ENCODE data around the gene TXNDC15. TPM values are rescaled to one million over a fixed set of nuclear protein-coding genes. Genes with fewer than 3 reads are reported as not detected.
"Not testable (repeated sequence)": the region's sequence is repeated elsewhere in the genome, so short reads cannot be mapped to it uniquely, and the experiment has no call there.

The TXNDC15 gene
- total RNA-seq, 3 donors from 2014 or later (not counting 1 experiment from before 2014, with no cell fraction given), result 36.6 to 48.3 (median 47.8) TPM

GRCh38 chr5:134845852-134846640 lies 28.1 kb upstream of the TXNDC15 start, which contains the start of gene C5orf24:
C5orf24 (plus strand) TSS chr5:134845968; CDS start chr5:134854901, 8,933 bp downstream.
- no peaks in the 10 kb centered on the region for H3K27me3 Mint-ChIP-seq (ENCODE audit: low read depth in 2 of 2)
- intact Hi-C loops (cut with micrococcal nuclease), result loop anchor here (1.0 kb wide), 3 partner anchors 28 to 108 kb away; partner anchors contain the start of genes CAMLG, PCBD2 and TXNDC15
- peak within 1 kb of the TSS; percentile 94 to 99 for H3K27ac Mint-ChIP-seq
- Histone ChIP-seq H3K4me1 (ENCODE audit: control insufficient read depth, insufficient read depth, low read length) (peaks cover 24% of the 10 kb centered on the region), H3K4me3 (ENCODE audit: low read length) (peak within 1 kb of the TSS; percentile 87), H3K27me3 (ENCODE audit: control insufficient read depth, insufficient read depth, low read length) (no peaks in the 10 kb centered on the region), H3K27ac (ENCODE audit: low read length) (peak within 1 kb of the TSS; percentile 97), H3K9me3 (ENCODE audit: control insufficient read depth, insufficient read depth, low read length) (no peaks in the 10 kb centered on the region), H3K36me3 (ENCODE audit: control insufficient read depth, insufficient read depth, low read length) (peaks cover 3% of the 10 kb centered on the region)
- H3K36me3 Mint-ChIP-seq, result no peaks in the 10 kb centered on the region
- no peaks in the 10 kb centered on the region for H3K9me3 Mint-ChIP-seq
- DNase-seq, result peak; percentile 86 to 98
- under 1% methylated on average over 84 of the region's 84 CpGs for WGBS (ENCODE audit: insufficient coverage)
- H3K4me1 Mint-ChIP-seq, result peaks cover 21 to 27% of the 10 kb centered on the region in 2 donors
- peak; percentile 91 to 98 (median 91) for ATAC-seq
- peak within 1 kb of the TSS; percentile 96 for H3K4me3 Mint-ChIP-seq
- TF ChIP-seq CTCF (IDR thresholded peaks at IDR 0.05), result no peak

GRCh38 chr5:134846641-134846960 lies 27.6 kb upstream of the TXNDC15 start:
- Mint-ChIP-seq H3K27ac (peak overlapping the region; percentile 94 to 99), H3K36me3 (no peaks in the 10 kb centered on the region), H3K27me3 (ENCODE audit: low read depth in 2 of 2) (no peaks in the 10 kb centered on the region), H3K9me3 (no peaks in the 10 kb centered on the region), H3K4me1 (peaks cover 27% of the 10 kb centered on the region in 2 donors), H3K4me3 (peak overlapping the region; percentile 96)
- TF ChIP-seq CTCF (IDR thresholded peaks at IDR 0.05), result no peak
- ATAC-seq, result no peak
- intact Hi-C loops (cut with micrococcal nuclease), result no loop called here
- peak overlapping the region; percentile 97 for H3K27ac ChIP-seq (ENCODE audit: low read length)
- H3K27me3 ChIP-seq (ENCODE audit: control insufficient read depth, insufficient read depth, low read length), result no peaks in the 10 kb centered on the region
- H3K4me3 ChIP-seq (ENCODE audit: low read length), result peak overlapping the region; percentile 87
- DNase-seq, result no peak
- peaks cover 3% of the 10 kb centered on the region for H3K36me3 ChIP-seq (ENCODE audit: control insufficient read depth, insufficient read depth, low read length)
- H3K9me3 ChIP-seq (ENCODE audit: control insufficient read depth, insufficient read depth, low read length), result no peaks in the 10 kb centered on the region
- under 1% methylated on average over 10 of the region's 11 CpGs for WGBS (ENCODE audit: insufficient coverage)
- peaks cover 28% of the 10 kb centered on the region for H3K4me1 ChIP-seq (ENCODE audit: control insufficient read depth, insufficient read depth, low read length)

GRCh38 chr5:134849434-134849933 lies 24.7 kb upstream of the TXNDC15 start:
- H3K36me3 Mint-ChIP-seq; H3K9me3 ChIP-seq (ENCODE audit: control insufficient read depth, insufficient read depth, low read length); H3K36me3 ChIP-seq (ENCODE audit: control insufficient read depth, insufficient read depth, low read length); H3K4me3 ChIP-seq (ENCODE audit: low read length); H3K9me3 Mint-ChIP-seq; H3K27me3 ChIP-seq (ENCODE audit: control insufficient read depth, insufficient read depth, low read length); DNase-seq; H3K4me3 Mint-ChIP-seq; ATAC-seq; intact Hi-C loops (cut with micrococcal nuclease); H3K27ac ChIP-seq (ENCODE audit: low read length); H3K27me3 Mint-ChIP-seq (ENCODE audit: low read depth in 2 of 2): not testable (repeated sequence)
- Mint-ChIP-seq H3K4me1 (peaks cover 43% of the 10 kb centered on the region in 2 donors), H3K27ac (peak overlapping the region; percentile 40 to 53)
- peaks cover 39% of the 10 kb centered on the region for H3K4me1 ChIP-seq (ENCODE audit: control insufficient read depth, insufficient read depth, low read length)
- WGBS (ENCODE audit: insufficient coverage), result 88% methylated on average over 5 of the region's 7 CpGs

GRCh38 chr5:134851307-134851923 lies 22.8 kb upstream of the TXNDC15 start:
- Histone ChIP-seq H3K4me1 (ENCODE audit: control insufficient read depth, insufficient read depth, low read length) (peaks cover 38% of the 10 kb centered on the region), H3K4me3 (ENCODE audit: low read length) (no peak overlapping the region), H3K27me3 (ENCODE audit: control insufficient read depth, insufficient read depth, low read length) (no peaks in the 10 kb centered on the region), H3K36me3 (ENCODE audit: control insufficient read depth, insufficient read depth, low read length) (peaks cover 19% of the 10 kb centered on the region), H3K27ac (ENCODE audit: low read length) (no peak overlapping the region), H3K9me3 (ENCODE audit: control insufficient read depth, insufficient read depth, low read length) (no peaks in the 10 kb centered on the region)
- Mint-ChIP-seq H3K27ac (peak overlapping the region; percentile 58 to 76), H3K4me3 (peak overlapping the region; percentile 45), H3K4me1 (peaks cover 42 to 45% of the 10 kb centered on the region in 2 donors), H3K27me3 (ENCODE audit: low read depth in 2 of 2) (no peaks in the 10 kb centered on the region), H3K36me3 (no peaks in the 10 kb centered on the region), H3K9me3 (no peaks in the 10 kb centered on the region)
- DNase-seq, result peak in 1 of 2 donors; percentile 22
- intact Hi-C loops (cut with micrococcal nuclease), result no loop called here
- no peak for TF ChIP-seq CTCF (IDR thresholded peaks at IDR 0.05)
- no peak for ATAC-seq
- WGBS (ENCODE audit: insufficient coverage), result no CpG with 5 or more reads among the region's 1 CpG

- Histone ChIP-seq H3K4me1 (ENCODE audit: control insufficient read depth, insufficient read depth, low read length) (peaks cover 17% of the 10 kb centered on the region), H3K36me3 (ENCODE audit: control insufficient read depth, insufficient read depth, low read length) (peaks cover 38% of the 10 kb centered on the region)
- H3K27ac ChIP-seq (ENCODE audit: low read length); H3K9me3 Mint-ChIP-seq; H3K4me3 ChIP-seq (ENCODE audit: low read length); H3K27ac Mint-ChIP-seq; H3K27me3 ChIP-seq (ENCODE audit: control insufficient read depth, insufficient read depth, low read length); H3K4me3 Mint-ChIP-seq; intact Hi-C loops (cut with micrococcal nuclease); H3K36me3 Mint-ChIP-seq; H3K9me3 ChIP-seq (ENCODE audit: control insufficient read depth, insufficient read depth, low read length); H3K27me3 Mint-ChIP-seq (ENCODE audit: low read depth in 2 of 2); DNase-seq; ATAC-seq: not testable (repeated sequence)
- 94% methylated on average over 4 of the region's 7 CpGs for WGBS (ENCODE audit: insufficient coverage)
- H3K4me1 Mint-ChIP-seq, result peaks cover 33 to 35% of the 10 kb centered on the region in 2 donors
Observed at GRCh38 chr5:134856465-134856864, 17.7 kb upstream of the TXNDC15 start.
